ENCODE data around the gene UBQLN4. TPM values are rescaled to one million over a fixed set of nuclear protein-coding genes. Genes with fewer than 3 reads are reported as not detected.

The UBQLN4 gene
- total RNA-seq, 1 donor from 2014 or later, result 29.9 TPM

- H3K9me3 ChIP-seq (replicated peaks), result no peaks in the 10 kb centered on the region
- H3K36me3 ChIP-seq, result peaks cover 36% of the 10 kb centered on the region
- H3K4me3 ChIP-seq, result no peak overlapping the region
- no peaks in the 10 kb centered on the region for H3K4me1 ChIP-seq
- no peak overlapping the region for H3K27ac ChIP-seq (replicated peaks)
- intact Hi-C loops (cut with micrococcal nuclease), result no loop called here
- no peak for DNase-seq
- H3K27me3 ChIP-seq (ENCODE audit: low read depth), result no peaks in the 10 kb centered on the region
- TF ChIP-seq CTCF (IDR thresholded peaks at IDR 0.05; ENCODE audit: borderline replicate concordance), result no peak
These were observed 46.8 kb downstream of the UBQLN4 start for GRCh38 chr1:156006666-156007376.

- H3K4me3 ChIP-seq, result no peak overlapping the region
- DNase-seq, result no peak
- intact Hi-C loops (cut with micrococcal nuclease), result no loop called here
- no peaks in the 10 kb centered on the region for H3K27me3 ChIP-seq (ENCODE audit: low read depth)
- peaks cover 9% of the 10 kb centered on the region for H3K4me1 ChIP-seq
- peaks cover 18% of the 10 kb centered on the region for H3K36me3 ChIP-seq
- H3K9me3 ChIP-seq (replicated peaks), result no peaks in the 10 kb centered on the region
- no peak overlapping the region for H3K27ac ChIP-seq (replicated peaks)
- no peak for TF ChIP-seq CTCF (IDR thresholded peaks at IDR 0.05; ENCODE audit: borderline replicate concordance)
These were observed 48.6 kb downstream of the UBQLN4 start for GRCh38 chr1:156004843-156005584.

GRCh38 chr1:156003923-156004188, 49.7 kb downstream of the UBQLN4 start:
- Histone ChIP-seq H3K27ac (replicated peaks) (no peak overlapping the region), H3K27me3 (ENCODE audit: low read depth) (no peaks in the 10 kb centered on the region), H3K4me1 (peaks cover 9% of the 10 kb centered on the region), H3K9me3 (replicated peaks) (no peaks in the 10 kb centered on the region), H3K36me3 (peaks cover 6% of the 10 kb centered on the region), H3K4me3 (no peak overlapping the region)
- no peak for DNase-seq
- intact Hi-C loops (cut with micrococcal nuclease), result no loop called here
- no peak for TF ChIP-seq CTCF (IDR thresholded peaks at IDR 0.05; ENCODE audit: borderline replicate concordance)

GRCh38 chr1:156002188-156002911, 51.2 kb downstream of the UBQLN4 start:
- H3K36me3 ChIP-seq, result no peaks in the 10 kb centered on the region
- DNase-seq, result no peak
- no peaks in the 10 kb centered on the region for H3K9me3 ChIP-seq (replicated peaks)
- TF ChIP-seq CTCF (IDR thresholded peaks at IDR 0.05; ENCODE audit: borderline replicate concordance), result no peak
- no peaks in the 10 kb centered on the region for H3K27me3 ChIP-seq (ENCODE audit: low read depth)
- no peak overlapping the region for H3K27ac ChIP-seq (replicated peaks)
- H3K4me1 ChIP-seq, result peaks cover 9% of the 10 kb centered on the region
- H3K4me3 ChIP-seq, result no peak overlapping the region
- intact Hi-C loops (cut with micrococcal nuclease), result no loop called here

- intact Hi-C loops (cut with micrococcal nuclease), result no loop called here
- no peak for TF ChIP-seq CTCF (IDR thresholded peaks at IDR 0.05; ENCODE audit: borderline replicate concordance)
- no peak for DNase-seq
- no peaks in the 10 kb centered on the region for H3K27me3 ChIP-seq (ENCODE audit: low read depth)
- no peaks in the 10 kb centered on the region for H3K9me3 ChIP-seq (replicated peaks)
- no peak overlapping the region for H3K4me3 ChIP-seq
- H3K36me3 ChIP-seq, result no peaks in the 10 kb centered on the region
- peaks cover 9% of the 10 kb centered on the region for H3K4me1 ChIP-seq
- no peak overlapping the region for H3K27ac ChIP-seq (replicated peaks)
These were observed 51.9 kb downstream of the UBQLN4 start for GRCh38 chr1:156001662-156002171.
